ENCODE measurements around the gene EMCN.

DNA sequence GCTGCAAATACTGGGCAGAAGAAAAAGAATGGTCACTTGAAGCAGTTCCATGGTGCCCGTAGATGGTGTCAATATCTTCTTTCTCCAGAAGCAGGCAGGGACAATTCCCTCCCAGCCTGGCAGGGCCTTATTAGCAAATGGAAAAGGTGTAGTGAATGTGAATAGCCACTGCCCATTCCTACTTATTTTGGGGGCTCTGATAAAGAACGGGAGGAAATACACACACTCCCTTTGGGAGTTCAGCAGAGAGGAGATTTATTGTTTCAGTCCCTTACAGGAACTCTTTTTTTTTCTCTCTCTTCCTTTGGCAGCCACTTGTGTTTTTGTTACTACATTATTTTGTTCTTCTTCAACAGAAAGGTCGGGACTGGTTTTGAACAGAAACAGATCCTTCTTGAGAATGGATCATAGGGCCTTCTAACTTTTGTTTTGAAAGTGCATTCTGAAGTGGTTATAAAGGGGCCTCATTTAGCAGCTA, at the start of gene EMCN:
- TF ChIP-seq, protein P1, sequence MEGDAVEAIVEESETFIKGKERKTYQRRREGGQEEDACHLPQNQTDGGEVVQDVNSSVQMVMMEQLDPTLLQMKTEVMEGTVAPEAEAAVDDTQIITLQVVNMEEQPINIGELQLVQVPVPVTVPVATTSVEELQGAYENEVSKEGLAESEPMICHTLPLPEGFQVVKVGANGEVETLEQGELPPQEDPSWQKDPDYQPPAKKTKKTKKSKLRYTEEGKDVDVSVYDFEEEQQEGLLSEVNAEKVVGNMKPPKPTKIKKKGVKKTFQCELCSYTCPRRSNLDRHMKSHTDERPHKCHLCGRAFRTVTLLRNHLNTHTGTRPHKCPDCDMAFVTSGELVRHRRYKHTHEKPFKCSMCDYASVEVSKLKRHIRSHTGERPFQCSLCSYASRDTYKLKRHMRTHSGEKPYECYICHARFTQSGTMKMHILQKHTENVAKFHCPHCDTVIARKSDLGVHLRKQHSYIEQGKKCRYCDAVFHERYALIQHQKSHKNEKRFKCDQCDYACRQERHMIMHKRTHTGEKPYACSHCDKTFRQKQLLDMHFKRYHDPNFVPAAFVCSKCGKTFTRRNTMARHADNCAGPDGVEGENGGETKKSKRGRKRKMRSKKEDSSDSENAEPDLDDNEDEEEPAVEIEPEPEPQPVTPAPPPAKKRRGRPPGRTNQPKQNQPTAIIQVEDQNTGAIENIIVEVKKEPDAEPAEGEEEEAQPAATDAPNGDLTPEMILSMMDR (IDR thresholded peaks at IDR 0.05; ENCODE audit: low read depth, low read length), result no peak
- TF ChIP-seq EZH2phosphoT487 (IDR thresholded peaks at IDR 0.05; ENCODE audit: low read depth), result no peak
